ENCODE data around the gene ADCK2. TPM values are rescaled to one million over a fixed set of nuclear protein-coding genes. Genes with fewer than 3 reads are reported as not detected.

Gene ADCK2
- total and polyA plus RNA-seq, 9 of the 15 experiments (the other 6 are each of a cell fraction or from before 2014, with no cell fraction given), result 0.08 to 14.3 (median 9.7) TPM

DNA sequence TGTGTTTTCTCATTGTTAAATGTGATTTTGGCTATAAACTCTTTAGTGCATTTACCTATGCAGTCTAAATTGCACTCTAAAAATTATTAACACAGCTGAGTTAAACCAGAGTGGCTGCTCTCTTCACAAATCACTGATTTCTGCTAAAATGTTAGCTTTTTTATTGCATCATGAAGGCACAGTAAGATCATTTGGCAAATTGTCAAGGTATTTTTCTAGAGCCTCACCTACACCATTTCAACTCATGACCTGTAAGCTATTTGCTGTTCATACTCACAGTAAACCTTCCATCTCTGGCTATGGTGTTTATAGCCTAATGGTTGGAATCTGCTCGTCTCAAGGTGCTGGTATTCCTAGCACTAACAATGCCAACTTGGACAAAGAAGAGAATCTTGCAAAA is 49.5 kb downstream of the ADCK2 start:
- Histone ChIP-seq H3K79me2 (ENCODE audit: control insufficient read depth, insufficient read depth, low read length) (no peaks in the 10 kb centered on the region), H3K9ac (ENCODE audit: insufficient read depth in 1 of 2, low read depth in 2 of 2, low read length in 2 of 2) (no peak overlapping the region), H3K4me1 (replicated peaks in 1 of 2; ENCODE audit: control insufficient read depth in 2 of 2, insufficient read depth in 2 of 2, low read length in 2 of 2) (no peaks in the 10 kb centered on the region), H3K36me3 (ENCODE audit: control insufficient read depth, insufficient read depth, low read length) (peaks cover 16% of the 10 kb centered on the region), H3K4me2 (ENCODE audit: insufficient read depth, low read length) (no peak overlapping the region), H2AFZ (ENCODE audit: low read depth, low read length) (no peak overlapping the region), H3K27ac (ENCODE audit: extremely low read depth, low read depth, low read length) (no peak overlapping the region), H3K9me1 (ENCODE audit: control insufficient read depth, insufficient read depth, low read length) (no peaks in the 10 kb centered on the region), H3K27me3 (ENCODE audit: control insufficient read depth in 2 of 2, insufficient read depth in 2 of 2, low read length in 2 of 2) (no peaks in the 10 kb centered on the region), H3K9me3 (replicated peaks; ENCODE audit: control insufficient read depth, insufficient read depth, low read depth, low read length) (no peaks in the 10 kb centered on the region), H4K20me1 (replicated peaks; ENCODE audit: control insufficient read depth, insufficient read depth, low read length) (no peaks in the 10 kb centered on the region), H3K4me3 (no peak overlapping the region)
- in situ Hi-C loops (cut with MboI) (no loop called here), intact Hi-C loops (cut with micrococcal nuclease) (no loop called here)
- no TSS peak for BruUV-seq (replicated peaks)
- CTCF ChIA-PET (ENCODE audit: low intra/inter-chr PET ratio), result no interaction called here
- no peak for TF ChIP-seq MXI1 (IDR thresholded peaks at IDR 0.05; ENCODE audit: low read depth, low read length)
- no peak for TF ChIP-seq HDAC3 (IDR thresholded peaks at IDR 0.05; ENCODE audit: borderline replicate concordance, partially characterized antibody)
- TF ChIP-seq CBX3 (IDR thresholded peaks at IDR 0.05; ENCODE audit: borderline replicate concordance in 1 of 2, low read length in 2 of 2), result no peak
- TF ChIP-seq, protein P1, sequence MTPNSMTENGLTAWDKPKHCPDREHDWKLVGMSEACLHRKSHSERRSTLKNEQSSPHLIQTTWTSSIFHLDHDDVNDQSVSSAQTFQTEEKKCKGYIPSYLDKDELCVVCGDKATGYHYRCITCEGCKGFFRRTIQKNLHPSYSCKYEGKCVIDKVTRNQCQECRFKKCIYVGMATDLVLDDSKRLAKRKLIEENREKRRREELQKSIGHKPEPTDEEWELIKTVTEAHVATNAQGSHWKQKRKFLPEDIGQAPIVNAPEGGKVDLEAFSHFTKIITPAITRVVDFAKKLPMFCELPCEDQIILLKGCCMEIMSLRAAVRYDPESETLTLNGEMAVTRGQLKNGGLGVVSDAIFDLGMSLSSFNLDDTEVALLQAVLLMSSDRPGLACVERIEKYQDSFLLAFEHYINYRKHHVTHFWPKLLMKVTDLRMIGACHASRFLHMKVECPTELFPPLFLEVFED (CRISPR knock-in tag; conservative IDR thresholded peaks at IDR 0.05), result no peak
- no peak for TF ChIP-seq POLR2AphosphoS2 (IDR thresholded peaks at IDR 0.05; ENCODE audit: low read length)
- TF ChIP-seq BDP1 (IDR thresholded peaks at IDR 0.05; ENCODE audit: insufficient read depth, insufficient read length), result no peak
- no peak for TF ChIP-seq HOXB6 (CRISPR knock-in tag; IDR thresholded peaks at IDR 0.05; ENCODE audit: borderline replicate concordance)
- POLR2A ChIA-PET, result interaction anchor here (1.1 to 1.6 kb wide), 2 partner anchors 16 to 17 kb away, joined by 3 to 6 read pairs; no protein-coding TSS in a partner anchor
- DNase-seq (ENCODE audit: extremely low read depth in 1 of 4, low spot score in 3 of 4) (no peak), FAIRE-seq (no peak), ATAC-seq (no peak)
- WGBS (ENCODE audit: insufficient coverage, low coverage, missing lambda C conversion rate), result 85% methylated on average over 1 of the region's 1 CpG
